GM21619 (cell line): ENCODE results near the gene IFI35.
"Not testable (repeated sequence)": the region's sequence is repeated elsewhere in the genome, so short reads cannot be mapped to it uniquely, and the experiment has no call there.

Source experiments
- ATAC-seq: cut with Tn5 transposase; IDR thresholded peaks from one replicate; pipeline ENCODE4 v1.9.1; 2021; ENCODE audit not compliant: unreplicated experiment

The IFI35 gene

DNA sequence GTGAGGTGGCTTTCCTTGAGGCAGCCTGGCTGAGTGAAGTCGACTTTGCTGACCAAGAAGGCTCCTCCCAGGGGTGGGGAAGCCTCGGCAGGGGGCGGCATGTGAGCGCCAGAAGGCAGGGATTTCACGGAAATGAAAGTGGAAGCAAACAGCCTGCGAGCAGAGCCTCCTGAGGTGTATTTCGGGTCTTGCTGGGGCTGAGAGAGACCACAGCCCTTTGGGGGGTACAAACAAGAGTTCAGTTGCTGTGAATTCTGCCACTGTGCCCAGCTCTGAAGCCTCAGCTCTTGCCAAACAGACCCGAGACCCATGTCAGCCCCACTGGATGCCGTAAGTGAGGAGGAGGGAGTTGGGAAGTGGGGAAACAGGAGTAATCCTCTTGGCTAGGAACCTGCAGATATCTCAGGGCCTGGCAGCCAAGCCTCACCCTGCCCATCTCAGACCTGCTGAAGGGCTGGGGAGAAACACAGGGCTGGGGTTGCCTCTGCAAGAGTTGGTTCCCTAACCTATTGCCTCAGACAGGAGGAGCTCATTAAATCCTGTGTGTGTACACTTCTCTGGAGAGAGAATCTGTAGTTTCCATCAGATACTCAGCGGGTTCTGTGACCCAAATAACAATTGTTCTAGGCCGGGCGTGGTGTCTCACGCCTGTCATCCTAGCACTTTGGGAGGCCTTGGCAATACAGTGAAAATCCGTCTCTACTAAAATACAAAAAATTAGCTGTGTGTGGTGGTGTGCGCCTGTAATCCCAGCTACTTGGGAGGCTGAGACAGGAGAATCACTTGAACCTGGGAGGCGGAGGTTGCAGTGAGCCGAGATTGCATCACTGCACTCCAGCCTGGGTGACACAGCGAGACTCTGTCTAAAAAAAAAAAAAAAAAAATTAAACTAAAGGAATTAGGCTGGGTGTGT, at the start of gene IFI35:
IFI35 (plus strand) TSS at position 146 of the 913 bp plus-strand sequence; CDS start at position 310, 164 bp downstream.
- ATAC-seq: peak; percentile 87

DNA sequence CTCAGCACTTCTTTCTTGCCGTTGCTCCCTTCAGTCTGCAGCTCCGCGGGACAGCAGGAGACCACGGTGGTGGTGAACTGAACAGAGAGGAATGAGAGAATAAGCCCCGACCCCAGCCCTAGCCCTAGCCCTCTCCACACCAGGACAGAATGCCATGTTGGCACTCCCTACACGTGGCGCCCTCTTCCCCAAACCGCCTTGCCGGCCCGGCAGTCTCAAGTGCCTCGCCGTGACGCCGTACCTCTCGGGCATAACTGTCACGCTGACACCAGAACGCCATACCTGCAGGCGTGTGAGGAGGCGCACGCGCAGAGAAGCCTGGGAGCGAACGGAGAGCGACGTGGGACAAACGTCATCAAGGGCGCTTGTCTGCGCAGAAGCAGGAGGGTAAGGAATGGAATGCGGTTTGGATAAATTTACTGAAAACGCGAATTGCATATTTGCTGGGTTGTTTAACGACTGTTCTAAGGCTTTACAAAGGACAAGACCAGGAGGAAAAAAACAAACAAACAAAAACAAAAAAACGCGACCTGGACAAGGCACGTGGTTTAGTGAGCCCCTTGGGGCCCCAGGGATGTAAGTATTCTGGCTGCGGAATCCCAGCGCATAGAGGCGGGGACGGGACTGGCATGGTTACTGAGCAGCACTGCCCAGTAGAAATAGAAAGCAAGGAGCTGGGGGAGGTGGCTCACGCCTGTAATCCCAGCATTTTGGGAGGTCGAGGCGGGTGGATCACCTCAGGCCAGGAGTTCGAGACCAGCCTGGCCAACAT, 42.2 kb upstream of the IFI35 start, which contains the start of gene AARSD1:
AARSD1 (minus strand) TSS at position 294 of the 772 bp plus-strand sequence; CDS start at position 280, 14 bp downstream.
- peak; percentile 87 for ATAC-seq

DNA sequence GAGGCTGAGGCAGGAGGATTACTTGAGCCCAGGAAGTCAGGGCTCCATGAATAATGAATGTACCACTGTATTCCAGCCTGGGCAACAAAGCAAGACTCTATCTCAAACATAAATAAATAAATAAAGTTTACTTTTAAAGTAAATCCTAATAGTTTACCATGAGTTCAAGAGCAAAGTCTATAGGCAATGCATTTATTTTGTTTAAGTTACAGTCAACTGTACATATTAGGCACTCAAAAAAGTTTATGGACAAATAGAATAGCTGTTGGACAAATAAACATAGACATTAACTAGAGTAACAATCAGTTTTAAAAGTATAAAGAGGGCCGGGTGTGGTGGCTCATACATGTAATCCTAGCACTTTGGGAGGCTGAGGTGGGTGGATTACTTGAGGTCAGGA, 38.7 kb upstream of the IFI35 start:
- no peak for ATAC-seq

DNA sequence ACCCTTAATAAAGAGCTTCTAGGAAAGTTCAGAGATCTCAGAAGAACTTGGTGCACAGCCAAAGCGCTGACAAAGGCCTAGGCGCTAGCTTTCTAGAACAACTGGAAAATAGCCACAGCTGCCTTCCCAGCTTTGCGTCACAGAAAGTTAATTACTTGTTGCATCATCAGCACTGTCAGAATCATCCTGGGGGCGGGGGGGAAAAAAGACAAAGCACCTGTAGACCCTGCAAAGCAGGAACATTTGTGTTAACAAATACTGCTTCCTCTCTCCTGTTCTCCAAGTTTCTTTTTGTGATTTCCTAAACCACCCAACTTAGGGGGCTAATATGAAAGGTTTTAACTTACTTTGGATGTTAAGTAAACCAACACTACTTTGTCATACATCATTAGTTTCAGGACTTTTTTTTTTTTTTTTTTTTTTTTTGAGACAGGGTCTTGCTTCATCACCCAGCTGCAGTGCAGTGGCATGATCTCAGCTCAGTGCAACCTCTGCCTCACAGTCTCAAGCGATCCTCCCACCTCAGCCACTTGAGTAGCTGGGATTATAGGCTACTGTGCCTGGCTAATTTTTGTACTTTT, 37.5 kb upstream of the IFI35 start:
- no peak for ATAC-seq

DNA sequence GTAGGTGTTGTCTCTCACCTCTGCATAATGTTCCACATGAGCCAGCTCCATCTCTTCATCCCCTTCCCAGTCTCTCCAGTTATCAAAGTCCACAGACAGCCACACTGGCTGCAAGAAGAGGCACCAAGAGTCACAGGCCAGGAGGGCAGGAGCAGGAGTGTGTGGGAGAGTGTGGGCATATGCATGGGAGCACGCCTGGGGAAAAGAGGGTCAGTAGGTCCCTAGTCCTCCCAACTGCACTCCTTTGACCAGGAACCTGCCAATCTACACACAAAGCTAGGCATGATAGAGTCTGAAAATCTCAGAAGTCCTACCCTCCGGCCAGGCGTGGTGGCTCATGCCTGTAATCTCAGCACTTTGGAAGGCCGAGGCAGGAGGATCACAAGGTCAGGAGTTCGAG, 35.0 kb upstream of the IFI35 start:
- ATAC-seq: no peak

DNA sequence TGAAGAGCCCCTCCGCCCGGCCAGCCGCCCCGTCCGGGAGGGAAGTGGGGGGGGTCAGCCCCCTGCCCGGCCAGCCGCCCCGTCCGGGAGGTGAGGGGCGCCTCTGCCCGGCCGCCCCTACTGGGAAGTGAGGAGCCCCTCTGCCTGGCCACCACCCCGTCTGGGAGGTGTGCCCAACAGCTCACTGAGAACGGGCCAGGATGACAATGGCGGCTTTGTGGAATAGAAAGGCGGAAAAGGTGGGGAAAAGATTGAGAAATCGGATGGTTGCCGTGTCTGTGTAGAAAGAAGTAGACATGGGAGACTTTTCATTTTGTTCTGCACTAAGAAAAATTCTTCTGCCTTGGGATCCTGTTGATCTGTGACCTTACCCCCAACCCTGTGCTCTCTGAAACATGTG, 33.3 kb upstream of the IFI35 start:
- not testable (repeated sequence) for ATAC-seq

DNA sequence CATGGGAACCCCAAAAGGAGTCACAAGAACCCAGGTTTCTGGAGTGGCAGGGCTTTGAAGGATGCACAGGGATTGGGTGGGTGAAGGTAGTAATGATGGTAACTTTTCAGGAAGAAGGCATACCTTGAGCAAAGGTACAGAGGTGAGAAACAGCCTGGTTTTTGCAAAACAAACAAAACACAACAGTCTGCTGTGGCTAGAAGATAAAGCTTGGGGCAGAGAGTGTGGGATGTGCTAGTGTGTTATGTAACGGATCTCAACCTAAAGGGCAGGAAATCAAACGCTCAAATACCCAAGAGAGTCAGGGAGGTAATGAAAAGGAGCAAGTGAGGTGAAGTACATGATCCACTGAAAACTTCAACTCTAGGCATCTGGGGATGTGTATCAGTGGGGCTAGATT, 31.3 kb upstream of the IFI35 start:
- no peak for ATAC-seq

DNA sequence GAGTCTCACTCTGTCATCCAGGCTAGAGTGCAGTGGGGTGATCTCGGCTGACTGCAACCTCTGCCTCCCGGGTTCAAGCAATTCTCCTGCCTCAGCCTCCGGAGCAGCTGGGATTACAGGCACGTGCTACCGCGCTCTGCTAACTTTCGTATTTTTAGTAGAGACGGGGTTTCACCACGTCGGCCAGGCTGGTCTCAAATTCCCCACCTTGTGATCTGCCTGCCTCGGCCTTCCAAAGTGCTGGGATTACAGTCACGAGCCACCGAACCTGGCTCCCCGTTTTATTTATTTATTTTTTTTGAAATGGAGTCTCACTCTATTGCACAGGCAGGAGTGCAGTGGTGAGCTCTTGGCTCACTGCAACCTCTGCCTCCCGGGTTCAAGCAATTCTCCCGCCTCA, 30.9 kb upstream of the IFI35 start:
- not testable (repeated sequence) for ATAC-seq

DNA sequence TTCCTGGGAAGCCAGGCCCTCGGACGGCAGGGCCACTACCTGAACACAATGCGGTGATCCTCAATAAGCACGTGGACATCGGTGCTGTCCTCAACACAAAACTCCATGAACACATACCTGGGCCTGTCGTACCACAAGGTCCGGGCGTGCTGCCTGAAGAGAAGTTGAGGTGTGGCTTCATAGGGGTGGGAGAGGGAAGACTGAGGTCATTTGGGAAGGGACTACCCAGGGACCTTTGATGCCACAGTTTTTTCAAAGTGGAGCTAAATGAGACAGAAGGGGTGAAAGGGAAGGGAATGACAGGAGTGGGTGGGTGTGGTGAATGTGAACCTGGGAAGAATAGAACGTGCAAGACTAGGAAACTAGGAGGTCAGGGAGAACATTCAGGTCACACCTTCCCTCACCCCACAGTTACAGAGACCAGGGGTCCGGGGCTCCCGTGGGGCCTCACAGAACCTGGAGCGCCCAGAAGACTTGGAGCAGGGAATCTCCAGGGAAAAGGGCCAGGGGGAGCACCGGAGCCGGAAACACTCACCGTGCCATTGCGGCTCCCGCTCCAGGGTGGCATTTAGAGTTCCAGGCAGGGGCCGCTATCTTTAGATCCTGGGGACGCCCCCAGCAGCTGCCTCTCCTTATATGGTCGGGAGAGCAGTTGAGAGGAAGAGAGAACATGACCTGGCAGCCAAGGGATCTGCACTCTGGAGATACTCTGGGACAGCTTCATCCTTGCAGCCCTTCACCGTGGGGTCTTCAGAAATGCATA, 26.9 kb upstream of the IFI35 start, which contains the start of gene PTGES3L:
PTGES3L (minus strand) TSS at position 570 of the 763 bp plus-strand sequence; CDS start at position 543, 27 bp downstream.
- no peak for ATAC-seq

DNA sequence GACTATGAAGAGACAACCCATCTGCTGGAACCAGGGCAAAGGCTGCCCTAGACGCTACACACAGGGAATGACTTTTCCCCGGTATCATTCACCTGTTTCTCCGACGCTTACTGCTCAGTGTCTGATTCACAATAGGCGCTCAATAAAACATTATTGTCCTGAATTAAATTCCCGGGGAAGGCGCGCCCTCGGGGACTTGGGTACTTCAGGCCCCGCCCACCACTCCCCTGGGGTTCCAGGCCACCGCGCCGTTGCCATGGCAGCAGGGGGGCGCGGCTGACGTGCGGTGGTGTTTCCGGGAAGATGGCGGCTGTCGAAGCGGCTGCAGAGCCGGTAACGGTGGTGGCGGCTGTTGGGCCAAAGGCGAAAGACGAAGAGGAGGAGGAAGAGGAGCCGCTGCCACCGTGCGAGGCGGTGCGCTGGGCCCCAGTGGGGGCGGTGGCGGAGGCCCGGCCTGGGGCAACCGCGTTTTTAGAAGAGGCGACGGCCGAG, 26.3 kb upstream of the IFI35 start, which contains the start of gene RUNDC1:
RUNDC1 (plus strand) TSS at position 292 of the 492 bp plus-strand sequence; CDS start at position 304, 12 bp downstream.
- peak; percentile 57 for ATAC-seq

DNA sequence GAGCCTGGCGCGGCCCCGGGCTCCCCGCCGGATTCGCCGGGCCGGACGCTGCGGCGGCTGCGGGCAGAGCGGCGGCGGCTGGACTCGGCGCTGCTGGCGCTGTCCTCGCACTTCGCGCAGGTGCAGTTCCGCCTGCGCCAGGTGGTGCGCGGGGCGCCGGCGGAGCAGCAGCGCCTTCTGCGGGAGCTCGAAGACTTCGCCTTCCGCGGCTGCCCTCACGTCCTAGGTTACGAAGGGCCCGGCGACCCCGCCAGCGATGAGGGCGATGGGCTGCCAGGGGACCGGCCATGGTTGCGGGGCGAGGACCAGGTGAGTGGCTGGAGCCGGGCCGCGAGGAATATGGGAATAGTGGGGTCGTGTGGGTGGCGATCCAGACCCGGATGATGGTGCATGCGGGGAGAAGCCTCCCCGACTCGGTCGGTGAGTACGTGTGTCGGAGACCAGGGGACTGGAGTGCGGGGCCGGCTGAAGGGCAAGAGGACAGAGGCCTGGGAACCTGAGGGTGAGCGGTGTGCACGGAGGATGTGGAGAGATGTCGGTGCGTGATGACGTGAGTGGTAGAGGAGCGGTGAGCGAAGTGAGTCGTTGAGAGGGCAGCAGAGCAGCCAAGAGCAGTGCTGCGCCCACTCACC, 25.7 kb upstream of the IFI35 start:
- peak; percentile 35 for ATAC-seq

DNA sequence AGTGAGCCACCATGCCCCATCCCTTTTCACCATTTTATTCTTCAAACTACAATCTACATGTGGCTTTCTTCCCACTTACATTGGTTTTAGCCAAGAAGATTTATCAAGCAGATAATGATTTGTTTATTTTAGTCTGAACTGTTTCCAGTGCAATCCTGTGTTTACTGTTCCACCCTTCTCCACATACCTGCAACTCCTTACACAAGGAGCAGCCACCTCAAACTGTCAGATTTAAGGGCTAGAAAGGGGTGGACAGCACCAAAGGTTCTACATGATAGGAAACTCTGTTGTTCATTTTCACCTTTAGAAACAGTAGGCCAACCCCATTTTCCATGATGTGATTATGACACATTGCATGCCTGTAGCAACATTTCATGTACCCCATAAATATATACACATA, 24.3 kb upstream of the IFI35 start:
- ATAC-seq: no peak

DNA sequence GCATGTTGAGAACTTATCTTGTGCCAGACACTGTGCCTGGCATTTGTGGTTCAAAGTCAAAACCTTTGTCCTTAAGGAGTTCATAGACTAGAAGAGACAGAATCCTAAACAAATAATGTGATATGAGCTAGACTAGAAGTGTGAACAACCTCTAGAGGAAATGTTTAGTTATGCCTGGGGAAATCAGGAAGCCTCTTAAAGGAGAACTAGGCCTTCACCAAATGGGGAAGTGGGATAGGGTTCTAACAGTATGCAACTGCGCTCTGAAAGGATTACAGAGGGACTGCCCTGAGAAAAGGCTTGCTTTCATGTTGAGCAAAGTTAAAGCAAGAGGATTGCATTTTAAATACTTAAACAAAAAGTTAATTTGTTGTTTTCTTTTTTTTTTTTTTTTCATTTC, 21.4 kb upstream of the IFI35 start:
- peak; percentile 50 for ATAC-seq

DNA sequence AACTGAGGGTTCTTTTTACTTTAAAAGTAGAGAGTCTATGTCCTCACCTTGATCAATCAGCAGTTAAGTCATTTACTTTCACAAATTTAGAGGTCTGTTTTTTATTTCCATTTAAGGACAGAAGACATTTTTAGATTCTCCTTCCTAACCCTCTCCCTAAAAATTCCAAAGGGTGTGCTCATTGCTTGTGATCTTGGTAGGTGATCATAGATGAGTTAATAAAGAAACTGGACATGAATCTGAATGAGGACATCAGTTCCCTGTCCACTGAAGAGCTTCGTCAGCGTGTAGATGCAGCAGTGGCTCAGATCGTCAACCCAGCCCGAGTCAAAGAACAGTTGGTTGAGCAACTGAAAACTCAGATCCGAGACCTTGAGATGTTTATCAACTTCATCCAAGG, 17.4 kb upstream of the IFI35 start:
- ATAC-seq: no peak

DNA sequence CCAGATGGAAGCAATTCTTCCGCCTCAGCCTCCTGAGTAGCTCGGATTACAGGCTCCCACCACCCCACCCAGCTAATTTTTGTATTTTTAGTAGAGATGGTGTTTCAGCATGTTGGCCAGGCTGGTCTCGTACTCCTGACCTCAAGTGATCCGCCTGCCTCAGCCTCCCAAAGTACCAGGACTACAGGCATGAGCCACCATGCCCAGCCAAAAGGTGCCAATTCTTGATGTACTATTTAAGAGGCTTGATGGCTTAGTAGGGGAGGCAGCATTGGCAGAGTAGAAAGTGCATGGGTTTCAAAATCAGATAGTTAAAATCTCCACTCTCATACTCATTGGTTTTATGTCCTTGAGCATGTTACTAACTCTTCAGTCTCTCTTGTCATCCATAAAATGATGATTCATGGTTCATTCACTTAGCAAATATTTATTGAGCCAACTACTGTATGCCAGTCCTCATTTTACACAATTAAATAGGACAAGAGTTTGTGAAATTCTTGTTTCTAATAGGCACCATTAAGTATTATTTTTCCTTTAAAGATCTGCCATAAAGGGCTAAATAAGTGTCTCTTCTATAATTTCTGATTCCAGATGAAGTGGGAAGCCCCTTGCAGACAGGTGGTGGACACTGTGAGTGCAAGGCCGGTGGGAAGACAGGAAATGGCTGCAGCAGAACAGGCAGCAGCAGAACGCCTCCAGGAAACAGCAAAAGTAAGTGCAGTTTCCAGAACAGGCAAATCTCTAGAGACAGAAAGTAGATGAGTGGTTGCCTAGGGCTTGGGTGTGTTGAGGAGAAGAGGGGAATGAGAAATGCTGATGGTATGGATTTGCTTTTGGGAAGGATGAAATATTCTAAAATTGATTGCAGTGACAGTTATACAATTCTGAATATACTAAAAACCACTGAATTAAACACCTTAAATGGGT, 16.6 kb upstream of the IFI35 start:
- ATAC-seq: no peak

DNA sequence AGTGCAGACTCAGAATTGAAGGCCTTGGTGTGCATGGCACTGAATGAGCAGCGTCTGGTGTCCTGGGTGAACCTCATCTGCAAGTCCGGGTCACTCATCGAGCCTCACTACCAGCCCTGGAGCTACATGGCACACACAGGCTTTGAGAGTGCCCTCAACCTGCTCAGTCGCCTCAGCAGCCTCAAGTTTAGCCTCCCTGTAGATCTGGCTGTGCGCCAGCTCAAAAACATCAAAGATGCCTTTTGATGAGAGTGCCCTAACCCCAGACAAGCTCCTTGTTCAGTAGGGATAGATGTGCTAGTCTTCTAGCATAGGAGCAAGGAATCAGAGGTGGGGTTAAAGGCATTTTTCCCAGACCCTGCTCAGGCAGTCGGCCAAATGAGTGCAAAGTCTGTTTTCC, 15.1 kb upstream of the IFI35 start:
- no peak for ATAC-seq

DNA sequence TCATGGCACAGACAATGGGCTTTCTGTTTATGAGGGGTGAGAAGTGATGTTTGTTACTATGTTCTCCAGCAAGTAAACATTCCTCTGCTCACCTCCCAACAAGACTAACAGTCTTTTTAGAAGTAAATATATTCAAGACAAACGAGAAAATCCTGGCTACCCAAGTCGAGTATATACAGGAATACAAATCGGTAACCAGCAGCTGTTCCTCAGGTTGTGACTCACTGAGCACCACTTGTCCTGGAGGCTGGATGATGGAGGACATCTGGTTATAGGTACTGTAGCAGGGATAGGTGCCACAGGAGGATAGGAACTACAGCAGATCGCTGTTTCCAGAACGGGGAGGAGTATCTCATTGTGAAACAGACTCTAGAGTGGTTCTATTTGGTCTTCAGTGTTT, 13.7 kb upstream of the IFI35 start:
- no peak for ATAC-seq

DNA sequence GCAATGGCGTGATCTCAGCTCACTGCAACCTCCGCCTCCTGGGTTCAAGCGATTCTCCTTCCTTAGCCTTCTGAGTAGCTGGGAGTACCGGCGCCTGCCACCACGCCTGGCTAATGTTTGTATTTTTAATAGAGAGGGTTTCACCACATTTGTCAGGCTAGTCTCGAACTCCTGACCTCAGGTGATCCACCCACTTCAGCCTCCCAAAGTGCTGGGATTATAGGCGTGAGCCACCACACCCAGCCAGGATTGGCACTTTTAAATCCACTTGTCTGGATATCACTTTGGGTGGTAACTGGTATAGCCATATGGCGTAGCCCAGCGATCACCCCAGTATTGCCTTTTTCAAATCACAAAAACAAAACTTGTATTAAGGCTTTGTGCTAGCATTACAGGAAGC, 12.7 kb upstream of the IFI35 start:
- not testable (repeated sequence) for ATAC-seq
